VCaP (cell line): ENCODE measurements around the gene MOV10L1.

Experiments used
- H3K27ac ChIP-seq: fragments of 450-650 bp; 2 replicates; pipeline ENCODE4 v1.5.1; 2017
- CTCF ChIP-seq: fragments of 450-650 bp; conservative IDR thresholded peaks from 2 replicates; pipeline ENCODE4 v1.5.1; 2017; ENCODE audit warnings: mild to moderate bottlenecking, moderate library complexity

MOV10L1 gene

GRCh38 chr22:50208430-50208938 is 118.7 kb downstream of the MOV10L1 start:
- no peak for TF ChIP-seq CTCF
- H3K27ac ChIP-seq: no peak overlapping the region

GRCh38 chr22:50208939-50209892 is 119.4 kb downstream of the MOV10L1 start:
- TF ChIP-seq CTCF: no peak
- no peak overlapping the region for H3K27ac ChIP-seq

- H3K27ac ChIP-seq: no peak overlapping the region
- peak; percentile 82 for TF ChIP-seq CTCF
These were observed 120.1 kb downstream of the MOV10L1 start for GRCh38 chr22:50209893-50210292.

- TF ChIP-seq CTCF: no peak
- no peak overlapping the region for H3K27ac ChIP-seq
These were observed 120.8 kb downstream of the MOV10L1 start for GRCh38 chr22:50210378-50211139.

- no peak overlapping the region for H3K27ac ChIP-seq
- TF ChIP-seq CTCF: no peak
These were observed 121.3 kb downstream of the MOV10L1 start for GRCh38 chr22:50211147-50211546.
